Stimulated activated naive CD4-positive, alpha-beta T cell treated with Interleukin-2 at 50 U/mL for 16 hours (primary cell): Measurements from ENCODE around the gene NR3C1.

Experiments
- DNase-seq: peaks from one replicate; lab custom pipeline; 2025; lab: John Stamatoyannopoulos, UW

NR3C1 gene

GRCh38 chr5:143258559-143259253, 144.8 kb downstream of the NR3C1 start:
- DNase-seq, result no peak

GRCh38 chr5:143254819-143255218, 148.7 kb downstream of the NR3C1 start:
- no peak for DNase-seq

GRCh38 chr5:143251946-143252345, 151.5 kb downstream of the NR3C1 start:
- DNase-seq, result no peak

- DNase-seq, result no peak
Measured at GRCh38 chr5:143251190-143251589, 152.3 kb downstream of the NR3C1 start.

GRCh38 chr5:143249851-143250250, 153.6 kb downstream of the NR3C1 start:
- no peak for DNase-seq

- no peak for DNase-seq
Measured at GRCh38 chr5:143248822-143249579, 154.5 kb downstream of the NR3C1 start.

- DNase-seq, result no peak
Measured at GRCh38 chr5:143248391-143248790, 155.1 kb downstream of the NR3C1 start.

- no peak for DNase-seq
Measured at GRCh38 chr5:143247134-143247815, 156.2 kb downstream of the NR3C1 start.

GRCh38 chr5:143245929-143246561, 157.4 kb downstream of the NR3C1 start:
- no peak for DNase-seq

- DNase-seq, result no peak
Measured at GRCh38 chr5:143244990-143245389, 158.5 kb downstream of the NR3C1 start.

GRCh38 chr5:143244000-143244736, 159.3 kb downstream of the NR3C1 start:
- no peak for DNase-seq

GRCh38 chr5:143243103-143243502, 160.4 kb downstream of the NR3C1 start:
- no peak for DNase-seq

GRCh38 chr5:143241892-143242291, 161.6 kb downstream of the NR3C1 start:
- no peak for DNase-seq

- no peak for DNase-seq
Measured at GRCh38 chr5:143239882-143240518, 163.5 kb downstream of the NR3C1 start.

GRCh38 chr5:143238620-143239019, 164.9 kb downstream of the NR3C1 start:
- DNase-seq, result no peak

- DNase-seq, result no peak
Measured at GRCh38 chr5:143237664-143238063, 165.8 kb downstream of the NR3C1 start.

- DNase-seq, result no peak
Measured at GRCh38 chr5:143236682-143237081, 166.8 kb downstream of the NR3C1 start.

- DNase-seq, result no peak
Measured at GRCh38 chr5:143235423-143235822, 168.1 kb downstream of the NR3C1 start.

- no peak for DNase-seq
Measured at GRCh38 chr5:143234162-143234842, 169.2 kb downstream of the NR3C1 start.

GRCh38 chr5:143233031-143233430, 170.5 kb downstream of the NR3C1 start:
- DNase-seq, result no peak
